Activated CD8-positive, alpha-beta memory T cell treated with anti-CD3 and anti-CD28 coated beads, Interleukin-2, amount 50 U/mL, for 24 hours (primary cell): Measurements from ENCODE around the gene HFE.
"Not testable (repeated sequence)": the region's sequence is repeated elsewhere in the genome, so short reads cannot be mapped to it uniquely, and the experiment has no call there.

ENCODE experiments used
- DNase-seq: peaks from one replicate; pipeline ENCODE4 v3.0.0-alpha.2; 2020; ENCODE audit errors: extremely low read depth

HFE gene, protein sequence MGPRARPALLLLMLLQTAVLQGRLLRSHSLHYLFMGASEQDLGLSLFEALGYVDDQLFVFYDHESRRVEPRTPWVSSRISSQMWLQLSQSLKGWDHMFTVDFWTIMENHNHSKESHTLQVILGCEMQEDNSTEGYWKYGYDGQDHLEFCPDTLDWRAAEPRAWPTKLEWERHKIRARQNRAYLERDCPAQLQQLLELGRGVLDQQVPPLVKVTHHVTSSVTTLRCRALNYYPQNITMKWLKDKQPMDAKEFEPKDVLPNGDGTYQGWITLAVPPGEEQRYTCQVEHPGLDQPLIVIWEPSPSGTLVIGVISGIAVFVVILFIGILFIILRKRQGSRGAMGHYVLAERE

DNA sequence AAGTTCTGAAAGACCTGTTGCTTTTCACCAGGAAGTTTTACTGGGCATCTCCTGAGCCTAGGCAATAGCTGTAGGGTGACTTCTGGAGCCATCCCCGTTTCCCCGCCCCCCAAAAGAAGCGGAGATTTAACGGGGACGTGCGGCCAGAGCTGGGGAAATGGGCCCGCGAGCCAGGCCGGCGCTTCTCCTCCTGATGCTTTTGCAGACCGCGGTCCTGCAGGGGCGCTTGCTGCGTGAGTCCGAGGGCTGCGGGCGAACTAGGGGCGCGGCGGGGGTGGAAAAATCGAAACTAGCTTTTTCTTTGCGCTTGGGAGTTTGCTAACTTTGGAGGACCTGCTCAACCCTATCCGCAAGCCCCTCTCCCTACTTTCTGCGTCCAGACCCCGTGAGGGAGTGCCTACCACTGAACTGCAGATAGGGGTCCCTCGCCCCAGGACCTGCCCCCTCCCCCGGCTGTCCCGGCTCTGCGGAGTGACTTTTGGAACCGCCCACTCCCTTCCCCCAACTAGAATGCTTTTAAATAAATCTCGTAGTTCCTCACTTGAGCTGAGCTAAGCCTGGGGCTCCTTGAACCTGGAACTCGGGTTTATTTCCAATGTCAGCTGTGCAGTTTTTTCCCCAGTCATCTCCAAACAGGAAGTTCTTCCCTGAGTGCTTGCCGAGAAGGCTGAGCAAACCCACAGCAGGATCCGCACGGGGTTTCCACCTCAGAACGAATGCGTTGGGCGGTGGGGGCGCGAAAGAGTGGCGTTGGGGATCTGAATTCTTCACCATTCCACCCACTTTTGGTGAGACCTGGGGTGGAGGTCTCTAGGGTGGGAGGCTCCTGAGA lies at the start of gene HFE:
Gene HFE, plus strand, starts transcription at position 146 of the 832 bp plus-strand sequence. Its CDS starts 12 bp downstream, at position 158.
- no peak for DNase-seq

DNA sequence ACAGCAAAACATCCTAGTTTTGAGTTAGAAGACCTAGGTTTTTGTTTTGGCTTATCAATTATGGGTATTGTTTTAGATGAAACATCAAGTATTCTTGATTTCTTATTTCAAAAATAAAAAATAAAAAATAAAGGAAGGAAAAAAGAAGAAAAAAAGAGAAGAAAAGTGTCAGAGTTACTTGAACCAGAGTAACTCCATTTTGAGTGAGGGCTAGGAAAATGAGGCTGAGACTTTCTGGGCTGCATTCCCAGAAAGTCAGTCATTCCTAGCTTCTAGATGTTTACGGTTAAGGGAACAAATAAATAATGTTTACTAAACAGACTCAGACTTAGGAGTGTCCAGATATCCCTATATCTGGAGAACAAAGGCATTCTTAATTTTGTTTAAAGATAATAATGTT lies 45.3 kb upstream of the HFE start:
- DNase-seq = no peak

DNA sequence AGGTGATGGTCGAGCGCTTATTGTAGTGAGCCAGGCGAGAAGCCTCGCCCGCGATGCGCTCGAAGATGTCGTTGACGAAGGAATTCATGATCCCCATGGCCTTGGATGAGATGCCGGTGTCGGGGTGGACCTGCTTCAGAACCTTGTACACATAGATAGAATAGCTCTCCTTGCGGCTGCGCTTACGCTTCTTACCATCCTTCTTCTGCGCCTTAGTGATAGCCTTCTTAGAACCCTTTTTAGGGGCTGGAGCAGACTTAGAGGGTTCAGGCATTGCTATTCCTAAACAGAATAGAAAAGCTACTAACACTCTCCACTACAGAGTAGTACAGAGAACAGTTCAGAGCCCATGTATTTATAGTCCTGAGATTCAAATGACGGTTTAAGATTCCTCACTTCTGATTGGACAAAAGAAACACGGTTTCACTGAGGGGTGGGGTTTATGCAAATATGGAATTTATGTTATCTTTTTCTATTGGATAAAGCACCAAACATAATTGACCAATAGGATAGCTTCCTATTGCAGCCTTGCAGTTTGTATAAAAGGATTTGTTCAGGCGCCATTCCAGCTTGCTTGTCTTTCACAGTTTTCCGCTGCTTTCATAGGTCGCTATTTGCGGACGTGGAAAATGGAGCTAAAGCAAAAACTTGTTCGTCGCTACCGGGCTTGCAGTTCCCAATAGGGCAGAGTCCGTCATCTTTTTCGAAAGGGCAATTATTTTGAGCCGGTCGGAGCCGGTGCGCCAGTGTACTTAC lies 43.7 kb upstream of the HFE start:
- DNase-seq = no peak

DNA sequence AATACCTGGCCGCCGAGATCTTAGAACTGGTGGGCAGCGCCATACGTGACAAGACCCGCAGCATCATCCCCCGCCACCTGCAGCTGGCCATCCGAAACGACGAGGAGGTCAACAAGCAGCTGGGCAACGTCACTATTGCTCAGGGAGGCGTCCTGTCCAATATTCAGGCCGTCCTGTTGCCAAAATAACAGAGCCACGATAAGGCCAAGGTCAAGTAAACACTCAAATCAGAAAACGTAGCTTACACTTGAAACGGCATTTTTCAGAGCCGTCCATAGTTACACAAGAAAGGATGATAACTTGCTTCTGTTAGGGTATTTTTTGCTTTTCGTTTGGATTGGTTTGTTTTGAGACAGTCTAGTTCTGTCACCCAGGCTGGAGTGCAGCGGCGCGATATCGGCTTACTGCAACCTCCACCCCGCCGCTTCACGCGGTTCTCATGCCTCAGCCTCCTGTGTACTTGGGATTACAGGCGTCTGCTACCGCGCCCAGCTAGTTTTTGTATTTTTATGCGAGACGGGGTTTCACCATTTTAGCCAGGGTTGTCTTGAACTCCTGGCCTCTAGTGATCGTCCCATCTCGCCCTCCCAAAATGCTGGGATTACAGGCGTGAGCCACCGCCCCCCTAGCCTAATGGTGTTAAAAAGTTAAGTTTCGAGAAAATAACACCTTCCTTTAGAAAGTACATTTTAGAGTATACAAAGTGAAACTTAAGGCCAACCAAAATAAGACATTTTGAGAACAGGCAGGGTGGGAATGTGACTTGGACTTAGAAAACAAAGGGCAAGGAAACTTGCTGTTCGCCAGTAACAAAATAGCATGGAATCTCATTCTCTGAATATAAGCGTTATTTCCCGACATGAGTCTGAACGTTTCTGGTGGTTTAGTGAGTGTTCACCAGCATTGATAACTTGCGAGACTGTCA lies 42.8 kb upstream of the HFE start:
- no peak for DNase-seq

- DNase-seq = no peak
These were observed 41.9 kb upstream of the HFE start for GRCh38 chr6:26045065-26045927.

- no peak for DNase-seq
These were observed 41.3 kb upstream of the HFE start for GRCh38 chr6:26045928-26046368.

DNA sequence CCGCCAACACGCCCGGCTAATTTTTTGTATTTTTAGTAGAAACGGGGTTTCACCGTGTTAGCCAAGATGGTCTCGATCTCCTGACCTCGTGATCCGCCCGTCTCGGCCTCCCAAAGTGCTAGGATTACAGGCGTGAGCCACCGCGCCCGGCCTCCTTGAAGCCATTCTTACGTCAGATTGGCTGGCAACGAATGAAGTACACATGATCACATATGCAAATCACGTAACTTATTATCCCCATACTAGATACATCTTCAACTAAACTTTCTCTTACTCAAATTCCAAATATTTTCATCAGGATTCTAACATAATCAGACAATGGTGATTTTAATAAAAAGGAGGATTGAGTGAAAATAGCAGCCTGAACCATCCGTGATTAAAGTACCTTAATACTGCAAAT lies 39.9 kb upstream of the HFE start:
- DNase-seq = not testable (repeated sequence)

GRCh38 chr6:26048590-26048989 lies 38.6 kb upstream of the HFE start:
- DNase-seq = no peak

GRCh38 chr6:26051665-26052310 lies 35.4 kb upstream of the HFE start:
- DNase-seq = no peak

GRCh38 chr6:26052762-26053250 lies 34.4 kb upstream of the HFE start:
- DNase-seq = not testable (repeated sequence)

DNA sequence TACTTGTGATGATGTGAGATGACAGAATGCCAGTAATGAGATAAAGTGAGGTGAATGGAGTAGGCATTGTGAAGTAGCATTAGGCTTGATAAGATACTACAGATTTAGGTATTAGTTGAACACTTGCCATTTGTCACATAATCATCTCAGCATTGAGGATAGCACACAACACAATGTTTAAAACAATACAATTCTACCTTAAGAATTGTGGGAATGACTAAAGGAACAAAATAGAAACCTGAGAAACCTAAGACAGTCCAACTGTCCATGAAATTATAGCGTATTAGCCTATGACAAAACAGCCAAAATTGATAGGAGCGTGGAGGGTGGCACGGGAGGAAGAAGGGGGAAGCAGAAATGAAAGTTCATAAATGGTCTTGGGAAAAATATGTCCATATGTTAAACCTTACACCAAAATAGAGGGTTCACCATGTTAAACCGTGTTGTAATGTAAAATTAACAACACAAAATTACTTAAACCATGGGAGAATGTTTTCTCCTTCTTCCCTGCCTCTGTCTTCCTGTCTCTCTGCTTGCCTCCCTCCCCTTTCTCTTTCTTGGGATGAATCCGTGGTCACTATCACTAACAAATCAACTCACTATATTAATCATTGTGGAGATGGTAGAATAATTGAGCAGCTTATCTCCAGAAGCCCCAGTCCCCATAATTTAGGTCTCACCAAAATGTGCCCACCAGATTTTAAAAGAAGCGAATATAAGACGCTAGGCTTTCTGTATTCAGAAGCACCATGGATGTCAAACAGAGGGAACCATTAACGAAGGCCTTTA lies 33.0 kb upstream of the HFE start:
- no peak for DNase-seq

DNA sequence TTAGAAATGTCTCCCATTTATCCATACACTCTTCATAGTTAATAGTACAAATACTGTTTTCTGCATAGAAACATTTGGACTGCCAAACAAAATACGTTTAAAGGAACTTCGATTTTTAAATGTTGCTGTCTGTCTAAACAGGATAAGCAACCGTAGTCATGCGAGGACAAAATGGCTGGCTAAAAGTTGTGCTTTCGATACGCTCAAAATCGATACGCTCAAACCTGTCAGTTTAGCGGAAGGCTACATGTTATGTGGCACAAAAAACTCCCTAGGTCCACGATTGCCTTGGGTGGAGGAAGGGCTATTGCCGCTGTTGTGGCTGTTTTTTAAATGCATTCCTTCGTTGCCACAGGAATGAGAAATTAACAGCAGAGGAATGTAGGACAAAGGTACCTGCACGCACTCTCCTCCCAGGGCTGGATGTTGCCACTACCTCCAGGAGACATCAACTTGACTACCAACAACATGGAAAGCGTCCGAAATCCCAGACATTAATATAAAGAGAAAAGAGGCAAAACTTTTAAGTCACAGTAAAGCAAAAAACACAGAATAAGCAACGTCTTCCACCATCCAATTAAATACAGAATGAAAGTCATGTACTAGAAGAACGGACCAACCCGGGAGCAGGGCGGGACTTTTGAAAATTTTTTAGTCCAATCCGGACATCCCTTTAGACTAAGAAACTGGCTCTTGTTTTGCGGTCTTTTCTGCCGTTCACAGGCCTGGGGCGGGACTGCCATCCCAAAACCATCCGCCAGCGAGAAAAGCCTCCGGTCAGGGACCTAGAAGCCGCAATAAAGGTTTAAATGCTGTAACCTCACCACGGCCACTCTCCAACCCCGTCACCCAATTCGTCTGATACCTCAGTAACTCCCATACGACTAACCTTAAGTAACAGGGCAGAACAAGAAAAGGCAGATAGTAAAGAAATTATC lies 32.2 kb upstream of the HFE start:
- DNase-seq = no peak

DNA sequence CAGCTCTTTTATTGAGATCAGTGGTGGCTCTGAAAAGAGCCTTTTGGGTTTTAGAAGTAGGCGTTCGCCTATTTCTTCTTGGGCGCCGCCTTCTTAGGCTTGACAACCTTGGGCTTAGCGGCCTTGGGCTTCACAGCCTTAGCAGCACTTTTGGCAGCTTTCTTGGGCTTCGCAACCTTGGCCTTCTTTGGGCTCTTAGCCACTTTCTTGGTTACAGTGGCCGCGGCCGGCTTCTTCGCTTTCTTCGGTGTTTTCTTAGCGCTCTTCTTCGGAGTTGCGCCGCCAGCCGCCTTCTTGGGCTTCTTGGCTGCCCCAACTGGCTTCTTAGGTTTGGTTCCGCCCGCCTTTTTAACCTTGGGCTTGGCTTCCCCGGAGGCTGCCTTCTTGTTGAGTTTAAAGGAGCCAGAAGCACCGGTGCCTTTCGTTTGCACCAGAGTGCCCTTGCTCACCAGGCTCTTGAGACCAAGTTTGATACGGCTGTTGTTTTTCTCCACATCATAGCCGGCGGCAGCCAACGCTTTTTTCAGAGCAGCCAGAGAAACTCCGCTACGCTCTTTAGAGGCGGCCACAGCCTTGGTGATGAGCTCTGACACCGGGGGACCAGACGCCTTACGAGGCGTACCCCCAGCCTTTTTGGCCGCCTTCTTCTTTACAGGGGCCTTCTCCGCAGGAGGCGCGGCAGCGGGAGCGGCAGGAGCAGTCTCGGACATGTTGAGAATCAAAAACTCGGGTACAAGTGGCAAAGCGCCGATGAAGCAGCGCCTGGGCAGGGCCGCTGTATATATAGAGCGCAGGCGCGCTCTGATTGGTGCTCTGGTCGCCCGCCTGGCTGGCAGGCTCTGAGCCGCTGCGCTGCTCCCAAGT lies 31.3 kb upstream of the HFE start:
- DNase-seq = no peak

- no peak for DNase-seq
These were observed 30.5 kb upstream of the HFE start for GRCh38 chr6:26056583-26057350.

DNA sequence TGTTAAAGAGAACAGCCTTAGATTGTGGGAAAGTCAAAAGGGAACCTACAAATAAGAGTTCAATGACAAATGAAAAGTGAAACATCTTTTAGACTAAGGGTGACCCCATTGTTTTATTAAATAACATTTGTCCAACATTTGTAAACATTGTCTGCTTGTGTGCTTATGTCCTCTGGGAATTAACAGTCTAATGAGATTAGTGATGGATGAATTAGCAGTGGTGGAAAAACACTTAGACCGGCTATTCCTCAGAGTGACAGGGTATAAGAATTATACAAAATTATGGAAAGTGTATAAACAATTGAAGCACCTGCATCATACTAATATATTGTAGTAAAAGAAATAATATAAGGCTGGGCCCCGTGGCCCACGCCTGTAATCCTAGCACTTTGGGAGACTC lies 29.3 kb upstream of the HFE start:
- DNase-seq = no peak
